ENCODE data around the gene RAB37. TPM values are rescaled to one million over a fixed set of nuclear protein-coding genes. Genes with fewer than 3 reads are reported as not detected.

The RAB37 gene
- total RNA-seq, 1 donor from 2014 or later = 7.5 TPM

DNA sequence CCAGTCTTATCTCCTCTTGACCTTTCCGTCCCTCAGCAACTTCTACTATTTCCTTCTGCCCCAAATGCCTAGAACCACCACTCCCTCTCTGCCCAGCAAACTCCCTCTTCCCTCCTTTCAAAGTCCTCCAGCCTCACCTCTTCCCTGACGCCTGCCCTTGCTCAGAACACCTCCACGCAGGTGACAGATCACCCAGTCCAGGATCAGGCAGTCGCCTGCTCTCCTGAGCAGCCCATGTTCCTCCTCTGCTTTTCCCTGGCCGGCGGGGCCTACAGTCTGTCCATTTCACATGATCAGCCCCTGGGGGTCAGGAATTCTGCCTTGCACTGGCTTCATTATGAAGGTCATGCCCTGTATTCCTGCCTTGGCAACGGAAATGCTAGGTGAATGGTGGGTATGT lies 24.8 kb upstream of the RAB37 start:
- Mint-ChIP-seq H3K4me3 (no peak overlapping the region), H3K4me1 (peaks cover 6% of the 10 kb centered on the region), H3K9me3 (no peaks in the 10 kb centered on the region), H3K36me3 (ENCODE audit: low read depth) (no peaks in the 10 kb centered on the region), H3K27me3 (peaks cover 36% of the 10 kb centered on the region), H3K27ac (no peak overlapping the region)
- intact Hi-C loops (cut with micrococcal nuclease) = no loop called here
- no peak for DNase-seq

DNA sequence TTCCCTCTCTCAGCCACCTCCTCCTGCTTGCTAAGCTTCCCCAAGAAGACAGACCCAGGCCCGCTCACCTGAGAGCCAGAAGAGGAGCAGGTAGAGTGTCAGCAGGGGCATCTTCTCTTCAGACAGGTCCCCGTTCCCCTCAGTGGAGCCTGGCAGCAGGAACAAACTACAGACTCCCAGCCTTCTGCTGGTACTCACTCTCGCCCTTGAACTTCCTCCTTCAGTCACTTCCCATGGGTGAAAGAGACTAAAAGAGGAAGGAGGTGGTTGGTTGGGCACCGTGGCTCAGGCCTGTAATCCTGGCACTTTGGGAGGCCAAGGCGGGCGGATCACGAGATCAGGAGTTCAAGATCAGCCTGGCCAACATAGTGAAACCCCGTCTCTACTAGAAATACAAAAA lies 24.3 kb upstream of the RAB37 start, which contains the start of gene CD300LF:
TSS of gene CD300LF (minus strand) at position 168 of the 400 bp plus-strand sequence. CDS start at position 111, 57 bp downstream.
- Mint-ChIP-seq H3K4me3 (no peak within 1 kb of the TSS), H3K4me1 (peaks cover 6% of the 10 kb centered on the region), H3K9me3 (no peaks in the 10 kb centered on the region), H3K36me3 (ENCODE audit: low read depth) (no peaks in the 10 kb centered on the region), H3K27ac (no peak within 1 kb of the TSS), H3K27me3 (peaks cover 39% of the 10 kb centered on the region)
- no peak for DNase-seq
- intact Hi-C loops (cut with micrococcal nuclease) = no loop called here

DNA sequence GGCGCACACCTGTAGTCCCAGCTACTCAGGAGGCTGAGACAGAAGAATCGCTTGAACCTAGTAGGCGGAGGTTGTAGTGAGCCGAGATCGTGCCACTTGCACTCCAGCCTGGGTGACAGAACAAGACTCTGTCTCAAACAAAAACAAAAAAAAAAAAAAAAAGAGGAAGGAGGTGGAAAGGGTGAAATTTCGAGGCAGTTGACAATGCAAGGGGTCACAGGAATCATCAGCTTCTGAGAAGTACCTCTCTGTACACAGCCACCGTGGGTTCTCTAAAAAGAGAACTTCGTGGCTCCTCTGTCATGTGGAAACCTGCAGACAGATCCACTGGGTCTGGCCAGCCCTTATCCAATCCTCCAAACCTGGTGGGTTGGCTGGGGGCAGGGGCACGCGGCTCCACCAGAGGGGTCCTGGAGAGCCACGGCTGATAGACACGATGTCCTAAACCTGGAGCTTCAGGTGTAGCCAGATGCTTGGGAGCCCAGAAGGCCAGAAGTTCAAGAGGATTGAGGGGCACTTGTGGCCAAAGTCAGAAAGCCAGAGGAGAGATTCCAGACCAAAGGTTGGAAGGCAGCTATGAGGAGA lies 23.8 kb upstream of the RAB37 start:
- Mint-ChIP-seq H3K36me3 (ENCODE audit: low read depth) (no peaks in the 10 kb centered on the region), H3K4me1 (peaks cover 6% of the 10 kb centered on the region), H3K9me3 (no peaks in the 10 kb centered on the region)

DNA sequence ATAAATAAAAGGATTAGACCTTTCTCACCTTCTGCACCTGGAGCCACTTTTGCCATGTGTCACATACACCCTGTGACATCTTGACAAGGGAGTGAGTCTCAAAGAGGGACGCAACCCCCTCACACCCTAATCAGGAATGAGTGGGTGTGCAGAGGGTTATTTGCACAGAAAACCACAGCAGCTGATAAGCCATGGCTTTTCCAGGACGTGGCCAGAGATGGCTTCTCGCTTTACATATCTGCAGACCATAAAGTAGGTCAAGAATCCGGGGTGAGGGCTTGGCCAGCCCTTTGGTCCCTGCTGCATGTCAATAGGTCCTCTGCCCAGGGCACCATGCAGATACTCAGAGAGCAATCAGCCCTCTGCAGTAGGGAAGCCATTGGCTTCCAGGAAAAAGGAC lies 21.9 kb upstream of the RAB37 start:
- no peak overlapping the region for H3K4me3 Mint-ChIP-seq
- no peaks in the 10 kb centered on the region for H3K9me3 Mint-ChIP-seq
- DNase-seq = no peak
- intact Hi-C loops (cut with micrococcal nuclease) = no loop called here
- no peak overlapping the region for H3K27ac Mint-ChIP-seq
- H3K36me3 Mint-ChIP-seq (ENCODE audit: low read depth) = no peaks in the 10 kb centered on the region
- peaks cover 6% of the 10 kb centered on the region for H3K4me1 Mint-ChIP-seq
- peaks cover 50% of the 10 kb centered on the region for H3K27me3 Mint-ChIP-seq

More for the DNA sequence above, 23.8 kb upstream of the RAB37 start:
- H3K27me3 Mint-ChIP-seq = peaks cover 41% of the 10 kb centered on the region
- intact Hi-C loops (cut with micrococcal nuclease) = no loop called here
- H3K4me3 Mint-ChIP-seq = no peak overlapping the region
- H3K27ac Mint-ChIP-seq = no peak overlapping the region
- DNase-seq = no peak

DNA sequence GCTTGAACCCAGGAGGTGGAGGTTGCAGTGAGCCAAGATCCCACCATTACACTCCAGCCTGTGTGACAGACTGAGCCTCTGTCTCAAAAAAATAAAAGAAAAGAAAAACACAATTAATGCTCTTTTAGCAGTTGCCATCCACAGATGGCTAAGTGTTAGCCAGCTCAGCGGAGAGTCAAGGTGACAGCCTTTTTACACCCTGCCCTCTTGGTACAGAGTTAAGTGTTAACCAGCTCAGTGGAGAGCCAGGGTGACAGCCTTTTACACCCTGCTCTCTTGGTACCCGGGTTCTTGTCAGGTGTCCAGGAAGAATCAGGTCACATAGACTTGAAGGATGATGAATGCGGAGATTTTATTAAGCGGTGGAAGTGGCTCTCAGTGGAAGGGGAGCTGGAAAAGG lies 16.6 kb upstream of the RAB37 start:
- Mint-ChIP-seq H3K36me3 (ENCODE audit: low read depth) (no peaks in the 10 kb centered on the region), H3K27ac (no peak overlapping the region), H3K4me1 (no peaks in the 10 kb centered on the region), H3K4me3 (no peak overlapping the region), H3K9me3 (no peaks in the 10 kb centered on the region), H3K27me3 (peaks cover 49% of the 10 kb centered on the region)
- DNase-seq = no peak
- intact Hi-C loops (cut with micrococcal nuclease) = no loop called here

DNA sequence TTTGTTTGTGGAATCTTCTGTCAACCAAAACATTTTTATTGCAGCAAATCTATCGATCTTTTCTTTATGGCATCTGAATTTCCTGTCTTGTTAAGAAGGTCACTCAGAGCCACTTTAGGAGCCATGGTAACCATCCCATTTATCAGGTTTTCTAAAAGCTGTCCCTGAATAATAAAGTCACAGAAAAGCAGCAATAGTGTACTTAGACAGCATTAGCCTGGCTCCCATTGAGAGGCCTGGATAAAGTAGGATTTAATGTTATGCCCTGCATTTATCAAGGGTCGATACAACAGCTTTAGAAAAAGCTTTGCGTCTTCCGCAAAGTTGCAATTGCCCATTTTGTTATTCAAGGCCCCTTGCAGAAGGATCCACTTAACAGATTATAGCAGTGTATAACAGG lies 14.3 kb upstream of the RAB37 start:
- no peak for DNase-seq
- no peaks in the 10 kb centered on the region for H3K4me1 Mint-ChIP-seq
- no peak overlapping the region for H3K4me3 Mint-ChIP-seq
- H3K9me3 Mint-ChIP-seq = no peaks in the 10 kb centered on the region
- H3K27ac Mint-ChIP-seq = no peak overlapping the region
- intact Hi-C loops (cut with micrococcal nuclease) = no loop called here
- H3K36me3 Mint-ChIP-seq (ENCODE audit: low read depth) = no peaks in the 10 kb centered on the region
- peaks cover 39% of the 10 kb centered on the region for H3K27me3 Mint-ChIP-seq

DNA sequence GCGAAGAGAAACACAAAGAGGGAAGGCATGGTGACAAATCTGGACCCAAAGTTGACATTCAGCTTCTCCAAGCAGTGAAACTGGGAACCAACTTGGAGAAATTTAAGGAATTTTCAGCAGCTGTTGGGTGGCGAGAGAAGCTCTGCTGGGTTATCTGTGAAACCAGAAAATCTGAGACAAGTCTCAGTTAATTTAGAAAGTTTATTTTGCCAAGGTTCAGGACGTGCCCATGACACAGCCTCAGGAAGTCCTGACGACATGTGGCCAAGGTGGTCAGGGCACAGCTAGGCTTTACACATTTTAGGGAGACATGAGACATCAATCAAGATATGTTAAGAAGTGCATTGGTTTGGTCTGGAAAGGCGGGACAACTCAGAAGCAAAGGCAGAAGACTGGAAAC lies 13.2 kb upstream of the RAB37 start:
- Mint-ChIP-seq H3K27ac (no peak overlapping the region), H3K9me3 (no peaks in the 10 kb centered on the region), H3K4me3 (no peak overlapping the region), H3K36me3 (ENCODE audit: low read depth) (no peaks in the 10 kb centered on the region), H3K27me3 (peaks cover 31% of the 10 kb centered on the region), H3K4me1 (no peaks in the 10 kb centered on the region)
- DNase-seq = no peak
- intact Hi-C loops (cut with micrococcal nuclease) = no loop called here

DNA sequence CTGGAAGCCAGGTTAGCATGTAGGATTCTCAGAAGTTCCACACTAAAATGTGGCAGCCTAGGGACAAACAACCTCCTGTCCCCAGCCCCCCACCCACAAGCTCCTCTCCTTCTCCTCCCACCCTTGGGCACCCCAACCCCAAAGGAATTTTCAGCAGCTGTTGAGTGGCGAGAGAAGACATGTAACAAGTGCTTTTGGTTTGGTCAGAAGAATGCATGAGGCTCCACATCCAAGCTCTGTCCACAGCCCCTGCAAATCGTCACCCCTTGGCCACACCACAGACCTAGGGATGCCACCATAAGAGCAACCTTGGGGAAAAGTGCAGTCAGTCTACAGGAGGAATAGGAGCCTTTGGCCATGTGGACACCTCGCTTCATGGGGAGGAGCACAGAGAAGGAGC lies 11.9 kb upstream of the RAB37 start:
- Mint-ChIP-seq H3K27ac (no peak overlapping the region), H3K4me3 (no peak overlapping the region), H3K9me3 (no peaks in the 10 kb centered on the region), H3K27me3 (peaks cover 27% of the 10 kb centered on the region), H3K4me1 (peaks cover 2% of the 10 kb centered on the region), H3K36me3 (ENCODE audit: low read depth) (no peaks in the 10 kb centered on the region)
- intact Hi-C loops (cut with micrococcal nuclease) = no loop called here
- DNase-seq = no peak

DNA sequence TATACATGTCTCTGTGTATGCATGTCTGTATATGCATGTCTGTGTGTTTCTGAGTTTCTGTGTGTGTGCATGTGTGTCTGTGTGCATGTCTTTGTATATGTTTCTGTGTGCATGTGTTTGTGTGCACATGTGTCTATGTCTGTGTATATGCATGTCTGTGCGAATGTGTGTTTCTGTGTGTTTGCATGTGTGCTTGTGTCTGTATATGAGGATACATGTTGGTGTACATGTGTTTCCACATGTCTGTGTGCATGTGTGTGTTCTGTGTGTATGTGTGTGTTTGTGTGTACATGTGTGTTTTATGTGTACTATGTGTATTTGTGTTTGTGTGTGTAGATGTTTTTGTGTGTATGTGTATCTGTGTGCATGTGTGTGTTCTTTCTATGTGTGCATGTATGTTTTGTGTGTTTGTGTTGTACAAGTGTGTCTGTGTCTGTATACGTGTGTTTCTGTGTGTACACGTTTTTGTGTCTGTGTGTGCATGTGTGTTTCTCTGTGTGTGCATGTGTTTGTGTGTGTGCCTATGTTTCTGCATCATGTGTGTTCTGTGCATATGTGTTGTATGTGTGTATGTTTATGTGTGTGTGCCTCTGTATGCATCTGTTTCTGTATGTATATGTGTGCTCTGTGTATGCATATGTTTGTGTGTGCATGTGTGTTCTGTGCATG lies 8.9 kb upstream of the RAB37 start:
- Mint-ChIP-seq H3K27ac (no peak overlapping the region), H3K4me3 (no peak overlapping the region), H3K4me1 (peaks cover 12% of the 10 kb centered on the region), H3K27me3 (peaks cover 8% of the 10 kb centered on the region), H3K36me3 (ENCODE audit: low read depth) (no peaks in the 10 kb centered on the region), H3K9me3 (no peaks in the 10 kb centered on the region)
- no peak for DNase-seq
- intact Hi-C loops (cut with micrococcal nuclease) = no loop called here

DNA sequence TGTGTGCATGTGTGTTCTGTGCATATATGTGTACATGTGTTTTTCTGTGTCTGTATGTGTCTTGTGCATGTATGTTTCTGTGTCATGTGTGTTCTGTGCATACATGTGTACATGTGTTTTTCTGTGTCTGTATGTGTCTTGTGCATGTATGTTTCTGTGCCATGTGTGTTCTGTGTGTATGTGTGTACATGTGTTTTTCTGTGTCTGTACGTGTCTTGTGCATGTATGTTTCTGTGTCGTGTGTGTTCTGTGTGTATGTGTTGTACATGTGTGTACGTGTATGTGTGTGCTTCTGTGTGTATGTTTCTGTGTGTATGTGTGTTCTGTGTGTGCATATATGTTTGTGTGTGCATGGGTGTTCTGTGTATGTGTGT lies 8.4 kb upstream of the RAB37 start:
- Mint-ChIP-seq H3K9me3 (no peaks in the 10 kb centered on the region), H3K27me3 (peaks cover 8% of the 10 kb centered on the region), H3K4me1 (peaks cover 12% of the 10 kb centered on the region), H3K36me3 (ENCODE audit: low read depth) (no peaks in the 10 kb centered on the region), H3K4me3 (no peak overlapping the region), H3K27ac (no peak overlapping the region)
- no peak for DNase-seq
- intact Hi-C loops (cut with micrococcal nuclease) = no loop called here

DNA sequence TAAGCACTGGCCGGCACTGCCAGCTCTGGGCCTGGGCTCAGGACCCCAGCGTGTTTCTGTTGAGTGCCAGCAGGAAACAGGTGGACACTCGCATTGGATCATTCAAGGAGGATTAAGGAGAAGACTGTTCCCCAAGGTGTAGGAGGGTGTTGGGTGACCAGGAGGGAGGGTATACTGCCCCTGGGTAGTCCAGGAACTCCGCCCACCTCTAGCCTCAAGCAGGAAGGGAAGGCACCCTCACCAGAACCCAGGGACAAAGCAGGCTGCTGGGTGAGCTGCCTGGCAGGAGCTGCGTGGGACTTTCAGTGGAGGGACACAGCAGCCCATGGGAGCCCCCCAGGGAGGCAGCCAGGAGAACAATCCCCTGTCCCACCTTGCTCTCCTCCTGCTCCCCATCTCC lies 7.7 kb upstream of the RAB37 start:
- Mint-ChIP-seq H3K27me3 (peaks cover 4% of the 10 kb centered on the region), H3K36me3 (ENCODE audit: low read depth) (no peaks in the 10 kb centered on the region), H3K4me3 (no peak overlapping the region), H3K4me1 (peaks cover 15% of the 10 kb centered on the region), H3K27ac (no peak overlapping the region), H3K9me3 (no peaks in the 10 kb centered on the region)
- DNase-seq = no peak
- intact Hi-C loops (cut with micrococcal nuclease) = no loop called here

DNA sequence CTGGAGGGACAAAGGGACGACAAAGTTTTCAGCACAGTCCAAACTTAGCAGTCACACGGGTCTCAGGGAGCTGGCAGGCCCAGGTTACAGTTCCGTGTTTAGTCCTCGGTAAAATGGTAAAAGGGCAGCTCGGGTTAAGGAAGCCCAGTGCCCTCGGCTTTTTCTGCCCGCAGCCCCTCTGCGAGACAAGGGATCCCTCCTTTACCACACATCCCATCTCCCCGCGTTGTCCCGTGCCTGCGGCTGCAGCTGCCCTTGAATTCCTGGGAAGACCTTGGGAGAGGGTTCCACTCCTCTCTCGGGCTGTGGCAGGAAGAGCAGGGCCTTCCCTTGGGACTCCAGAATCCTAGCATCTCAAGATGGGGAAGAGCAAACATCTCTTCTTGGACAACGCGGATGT lies 7.2 kb upstream of the RAB37 start:
- H3K36me3 Mint-ChIP-seq (ENCODE audit: low read depth) = no peaks in the 10 kb centered on the region
- peaks cover 4% of the 10 kb centered on the region for H3K27me3 Mint-ChIP-seq
- H3K27ac Mint-ChIP-seq = peak overlapping the region; percentile 12
- peaks cover 20% of the 10 kb centered on the region for H3K4me1 Mint-ChIP-seq
- no peak for DNase-seq
- H3K4me3 Mint-ChIP-seq = no peak overlapping the region
- H3K9me3 Mint-ChIP-seq = no peaks in the 10 kb centered on the region
- intact Hi-C loops (cut with micrococcal nuclease) = no loop called here

DNA sequence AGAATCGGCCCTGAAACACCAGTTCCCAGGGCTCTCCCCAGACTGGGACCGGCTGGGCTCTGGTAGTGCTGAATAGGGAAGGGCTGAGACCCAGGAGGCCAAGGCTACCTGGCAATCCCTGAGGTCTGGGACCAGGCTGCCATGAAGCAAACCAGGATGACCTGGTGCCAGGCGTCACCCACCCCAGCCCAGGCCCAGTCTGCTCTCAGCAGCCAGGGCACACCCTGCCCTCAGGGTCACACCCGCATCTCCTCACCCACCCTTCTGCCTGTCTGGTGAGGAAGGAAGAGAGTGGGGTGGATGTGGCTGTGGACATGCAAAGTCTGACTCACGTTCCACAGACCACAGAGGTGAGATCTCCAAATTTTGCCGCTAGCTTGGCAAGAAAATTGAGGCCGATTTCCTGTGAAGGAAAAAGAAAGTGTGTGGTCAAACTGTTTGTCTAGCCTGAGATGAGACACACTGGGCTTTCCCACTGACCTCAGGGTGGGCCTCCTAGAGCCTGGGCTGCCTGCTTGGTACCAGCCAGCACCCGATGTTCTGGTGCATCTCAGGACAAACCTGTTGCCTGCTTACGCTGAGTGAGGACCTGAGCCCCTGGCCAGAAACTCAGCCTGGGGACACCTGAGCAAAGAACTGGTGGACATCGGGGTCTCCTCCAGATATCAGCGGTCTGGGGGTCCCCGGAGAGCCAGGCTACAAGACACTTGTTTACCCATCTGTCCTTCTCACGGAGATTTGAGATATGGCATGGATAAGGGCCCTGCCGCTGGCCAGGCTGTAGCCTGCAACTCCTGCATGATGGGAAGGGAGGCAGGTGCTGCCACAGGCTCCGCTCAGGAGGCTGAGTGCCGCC lies 6.3 kb upstream of the RAB37 start:
- peak overlapping the region; percentile 74 for H3K27ac Mint-ChIP-seq

DNA sequence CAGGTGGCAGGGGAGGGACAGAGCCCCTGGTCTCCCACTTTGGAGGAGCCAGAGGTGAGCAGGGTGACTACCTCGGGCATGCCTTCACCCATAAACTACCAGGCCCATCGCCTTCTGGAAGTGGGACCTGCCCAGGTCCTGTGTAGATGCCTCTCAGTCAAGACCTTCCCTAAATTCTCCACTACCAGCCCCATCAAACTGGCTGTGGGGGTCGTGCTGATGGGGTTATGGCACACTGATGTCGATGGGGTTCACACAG lies 5.8 kb upstream of the RAB37 start:
- DNase-seq = no peak
- Mint-ChIP-seq H3K27ac (no peak overlapping the region), H3K36me3 (ENCODE audit: low read depth) (no peaks in the 10 kb centered on the region), H3K9me3 (no peaks in the 10 kb centered on the region), H3K27me3 (peaks cover 8% of the 10 kb centered on the region), H3K4me3 (no peak overlapping the region), H3K4me1 (peaks cover 23% of the 10 kb centered on the region)
- intact Hi-C loops (cut with micrococcal nuclease) = no loop called here

More for the DNA sequence above, 6.3 kb upstream of the RAB37 start:
- DNase-seq = peak; percentile 85
- Mint-ChIP-seq H3K4me3 (peak overlapping the region; percentile 18), H3K27me3 (peaks cover 6% of the 10 kb centered on the region), H3K4me1 (peaks cover 21% of the 10 kb centered on the region), H3K9me3 (no peaks in the 10 kb centered on the region), H3K36me3 (ENCODE audit: low read depth) (no peaks in the 10 kb centered on the region)
- intact Hi-C loops (cut with micrococcal nuclease) = no loop called here

All from activated CD4-positive, alpha-beta T cell treated with anti-CD3 and anti-CD28 coated beads, Interleukin-2, amount 10 ng/mL, durations not matched to agents 24 days and 14 days (primary cell).